HEK293 (cell line): Measurements from ENCODE around the gene PIK3CA.
"Not testable (repeated sequence)": the region's sequence is repeated elsewhere in the genome, so short reads cannot be mapped to it uniquely, and the experiment has no call there.

Source experiments
- CTCF ChIA-PET: fragments of 350-600 bp; formaldehyde crosslinking; extraction: SDS; loops from one replicate; lab custom pipeline; 2021; ENCODE audit warnings: antibody characterized with exemption; lab: Yijun Ruan, JAX
- POLR2A ChIA-PET: fragments of 300-600 bp; formaldehyde crosslinking; extraction: SDS; loops from one replicate; lab custom pipeline; 2020; ENCODE audit warnings: antibody characterized with exemption, inconsistent platforms; lab: Yijun Ruan, JAX
- H3K27ac ChIP-seq: fragments of 200-500 bp; sonication (Bioruptor generic); 2 replicates; pipeline ENCODE4 v1.5.1; 2014; ENCODE audit warnings: low read depth, low read length, control low read depth, inconsistent platforms; ENCODE audit errors: extremely low read depth
- H3K36me3 ChIP-seq, 2 experiments: fragments of 200-500 bp in 1 of 2; sonication (Bioruptor generic) in 1 of 2; 1 replicate in 1 of 2; 2 replicates in 1 of 2; pipeline ENCODE4 v1.5.1; 2014 to 2017; ENCODE audit warnings: inconsistent platforms in 2 of 2, low read length in 2 of 2; ENCODE audit not compliant: control insufficient read depth in 2 of 2, insufficient read depth in 1 of 2
- H3K4me1 ChIP-seq: fragments of 200-500 bp; sonication (Bioruptor generic); 2 replicates; pipeline ENCODE4 v1.5.1; 2014; ENCODE audit warnings: mild to moderate bottlenecking, low read length, inconsistent platforms; ENCODE audit not compliant: control insufficient read depth, insufficient read depth
- H3K4me3 ChIP-seq: 2 replicates; pipeline ENCODE4 v1.5.1; 2011; ENCODE audit warnings: low read depth, mild to moderate bottlenecking, control low read depth, low read length, moderate library complexity
- H3K9me3 ChIP-seq: fragments of 200-500 bp; sonication (Bioruptor generic); 2 replicates; pipeline ENCODE4 v1.5.1; 2014; ENCODE audit warnings: low read depth, low read length, inconsistent platforms; ENCODE audit not compliant: control insufficient read depth, insufficient read depth
- EGR2 ChIP-seq: fragments of 450-650 bp; formaldehyde crosslinking; IDR thresholded peaks from 2 replicates; pipeline ENCODE4 v1.5.1; 2016; ENCODE audit warnings: low read depth, missing biosample characterization, missing genetic modification characterization
- GLIS1 ChIP-seq: fragments of 450-650 bp; formaldehyde crosslinking; IDR thresholded peaks from 2 replicates; pipeline ENCODE4 v1.5.1; 2016; ENCODE audit warnings: missing biosample characterization, missing genetic modification characterization
- KLF1 ChIP-seq: fragments of 450-650 bp; formaldehyde crosslinking; IDR thresholded peaks from 2 replicates; pipeline ENCODE4 v1.5.1; 2016; ENCODE audit warnings: missing biosample characterization, missing genetic modification characterization
- MZF1 ChIP-seq: fragments of 450-650 bp; formaldehyde crosslinking; IDR thresholded peaks from 2 replicates; pipeline ENCODE4 v1.5.1; 2017; ENCODE audit warnings: missing biosample characterization, missing genetic modification characterization, borderline replicate concordance
- SALL2 ChIP-seq: fragments of 450-650 bp; formaldehyde crosslinking; IDR thresholded peaks from 2 replicates; pipeline ENCODE4 v1.5.0; 2017; ENCODE audit warnings: missing biosample characterization, mild to moderate bottlenecking, missing genetic modification characterization, borderline replicate concordance
- SCRT1 ChIP-seq: fragments of 450-650 bp; formaldehyde crosslinking; IDR thresholded peaks from 2 replicates; pipeline ENCODE4 v1.5.1; 2016; ENCODE audit warnings: missing biosample characterization, missing genetic modification characterization, borderline replicate concordance
- SCRT2 ChIP-seq: fragments of 450-650 bp; formaldehyde crosslinking; IDR thresholded peaks from 2 replicates; pipeline ENCODE4 v1.5.1; 2016; ENCODE audit warnings: missing biosample characterization, missing genetic modification characterization
- ZBTB17 ChIP-seq: fragments of 450-650 bp; formaldehyde crosslinking; IDR thresholded peaks from 2 replicates; pipeline ENCODE4 v1.5.1; 2016; ENCODE audit warnings: missing biosample characterization, missing genetic modification characterization
- ZFHX2 ChIP-seq: fragments of 450-650 bp; formaldehyde crosslinking; conservative IDR thresholded peaks from 2 replicates; pipeline ENCODE4 v1.5.1; 2016; ENCODE audit warnings: missing biosample characterization, missing genetic modification characterization
- ZNF140 ChIP-seq: fragments of 450-650 bp; formaldehyde crosslinking; IDR thresholded peaks from 2 replicates; pipeline ENCODE4 v1.5.1; 2016; ENCODE audit warnings: missing biosample characterization, missing genetic modification characterization
- ZNF23 ChIP-seq: fragments of 450-650 bp; formaldehyde crosslinking; IDR thresholded peaks from 2 replicates; pipeline ENCODE4 v1.5.1; 2016; ENCODE audit warnings: missing biosample characterization, missing genetic modification characterization, borderline replicate concordance
- ZNF514 ChIP-seq: fragments of 450-650 bp; formaldehyde crosslinking; IDR thresholded peaks from 2 replicates; pipeline ENCODE4 v1.5.1; 2016; ENCODE audit warnings: missing biosample characterization, missing genetic modification characterization
- ZNF558 ChIP-seq: fragments of 450-650 bp; formaldehyde crosslinking; IDR thresholded peaks from 2 replicates; pipeline ENCODE4 v1.5.1; 2016; ENCODE audit warnings: missing biosample characterization, missing genetic modification characterization
- ZNF560 ChIP-seq: fragments of 450-650 bp; formaldehyde crosslinking; IDR thresholded peaks from 2 replicates; pipeline ENCODE4 v1.5.1; 2017; ENCODE audit warnings: missing biosample characterization, missing genetic modification characterization, borderline replicate concordance
- ZNF843 ChIP-seq: fragments of 450-650 bp; formaldehyde crosslinking; IDR thresholded peaks from 2 replicates; pipeline ENCODE4 v1.5.1; 2016; ENCODE audit warnings: missing biosample characterization, missing genetic modification characterization
- TF ChIP-seq, protein P1 (sequence below): fragments of 450-650 bp; formaldehyde crosslinking; IDR thresholded peaks from 2 replicates; pipeline ENCODE4 v1.5.1; 2017; ENCODE audit warnings: missing biosample characterization, missing genetic modification characterization
- TF ChIP-seq, protein P2 (sequence below): fragments of 450-650 bp; formaldehyde crosslinking; IDR thresholded peaks from 2 replicates; pipeline ENCODE4 v1.5.1; 2016; ENCODE audit warnings: missing biosample characterization, missing genetic modification characterization
- TF ChIP-seq, protein P3 (sequence below): fragments of 450-650 bp; formaldehyde crosslinking; conservative IDR thresholded peaks from 2 replicates; pipeline ENCODE4 v1.5.1; 2016; ENCODE audit warnings: low read depth, missing biosample characterization, missing genetic modification characterization

PIK3CA gene

DNA sequence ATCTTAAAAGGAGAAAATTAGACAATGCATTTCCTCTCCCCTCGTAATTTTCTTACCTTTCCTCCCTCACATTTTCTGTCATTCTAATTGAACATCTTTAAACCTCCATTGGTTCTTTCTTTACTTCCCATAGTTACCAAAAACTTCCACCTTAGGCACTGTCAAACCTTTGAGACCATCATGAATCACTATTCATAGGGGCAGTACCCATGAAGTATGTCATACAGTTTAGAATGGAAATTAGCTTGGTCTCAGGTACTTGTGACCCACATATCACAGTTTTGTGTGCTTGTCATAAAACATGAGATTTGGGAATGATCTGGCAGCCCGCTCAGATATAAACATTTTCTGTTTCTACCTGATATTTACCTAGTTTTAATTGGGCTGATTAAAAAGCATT lies 52.6 kb downstream of the PIK3CA start (continued):
- no peak for TF ChIP-seq EGR2 (tag by site-specific recombination)
- no peak for TF ChIP-seq GLIS1 (tag by site-specific recombination)
- TF ChIP-seq, all 188 proteins: peak for 0

DNA sequence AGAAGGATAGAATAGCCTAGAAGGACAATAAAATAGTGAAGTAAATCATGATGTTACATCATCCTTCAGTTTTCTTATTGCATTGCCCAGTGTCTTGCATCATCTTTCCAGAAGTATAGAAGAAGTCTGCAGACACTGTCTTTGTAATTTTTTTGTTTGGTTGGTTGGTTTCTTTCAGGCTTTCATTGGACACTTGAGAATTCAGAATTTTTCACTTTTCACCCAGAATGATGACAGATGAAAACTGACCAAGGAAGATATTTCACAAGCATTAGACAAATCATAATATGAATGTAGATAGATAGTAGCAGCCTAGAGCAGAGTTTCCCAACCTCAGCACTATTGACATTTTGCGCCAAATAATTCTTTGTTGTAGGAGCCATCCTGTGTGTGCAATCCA lies 67.4 kb downstream of the PIK3CA start:
- CTCF ChIA-PET, H3K9me3 ChIP-seq, H3K4me1 ChIP-seq, H3K4me3 ChIP-seq, POLR2A ChIA-PET, H3K27ac ChIP-seq: not testable (repeated sequence)
- peaks cover 0 to 12% of the 10 kb centered on the region in 2 experiments; a peak in 2 of 3 replicates for H3K36me3 ChIP-seq

DNA sequence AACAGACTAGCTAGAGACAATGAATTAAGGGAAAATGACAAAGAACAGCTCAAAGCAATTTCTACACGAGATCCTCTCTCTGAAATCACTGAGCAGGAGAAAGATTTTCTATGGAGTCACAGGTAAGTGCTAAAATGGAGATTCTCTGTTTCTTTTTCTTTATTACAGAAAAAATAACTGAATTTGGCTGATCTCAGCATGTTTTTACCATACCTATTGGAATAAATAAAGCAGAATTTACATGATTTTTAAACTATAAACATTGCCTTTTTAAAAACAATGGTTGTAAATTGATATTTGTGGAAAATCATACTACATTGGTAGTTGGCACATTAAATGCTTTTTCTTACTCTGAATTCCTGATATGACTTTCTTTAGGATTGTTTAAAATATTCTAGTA lies 70.1 kb downstream of the PIK3CA start:
- POLR2A ChIA-PET, H3K4me3 ChIP-seq, H3K4me1 ChIP-seq, H3K9me3 ChIP-seq, H3K27ac ChIP-seq: not testable (repeated sequence)
- CTCF ChIA-PET = interaction anchor here (0.5 kb wide), 1 partner anchor 71 kb away, joined by 4 read pairs; no protein-coding TSS in a partner anchor
- peaks cover 0 to 10% of the 10 kb centered on the region in 2 experiments; a peak in 1 of 3 replicates for H3K36me3 ChIP-seq

DNA sequence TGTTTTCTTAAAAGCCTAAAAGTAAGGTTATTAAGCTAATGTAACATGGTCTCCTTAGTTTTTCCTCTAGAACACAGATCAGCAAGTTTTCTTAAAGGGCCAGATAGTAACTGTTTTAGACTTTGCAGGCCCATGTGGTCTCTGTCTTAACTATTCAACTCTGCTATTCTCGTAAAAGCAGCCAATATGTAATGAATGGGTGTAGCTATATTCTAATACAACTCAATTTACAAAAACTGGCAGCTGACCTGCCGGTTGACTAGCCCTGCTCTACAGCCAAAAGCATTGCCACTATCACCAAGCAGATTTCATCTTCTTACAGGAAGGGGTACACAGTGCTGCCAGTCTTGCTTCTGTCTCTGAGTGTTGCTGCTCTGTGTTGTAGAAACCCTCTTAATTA lies 75.4 kb downstream of the PIK3CA start:
- TF ChIP-seq SCRT2 (tag by site-specific recombination) (no peak), ZNF560 (tag by site-specific recombination) (no peak), ZBTB17 (no peak), ZNF514 (tag by site-specific recombination) (no peak), SALL2 (no peak), ZNF140 (tag by site-specific recombination) (no peak), ZNF23 (tag by site-specific recombination) (no peak), ZNF843 (tag by site-specific recombination) (no peak), ZFHX2 (no peak), ZNF558 (tag by site-specific recombination) (no peak), SCRT1 (no peak), KLF1 (tag by site-specific recombination) (no peak), MZF1 (no peak)
- TF ChIP-seq, protein P1, sequence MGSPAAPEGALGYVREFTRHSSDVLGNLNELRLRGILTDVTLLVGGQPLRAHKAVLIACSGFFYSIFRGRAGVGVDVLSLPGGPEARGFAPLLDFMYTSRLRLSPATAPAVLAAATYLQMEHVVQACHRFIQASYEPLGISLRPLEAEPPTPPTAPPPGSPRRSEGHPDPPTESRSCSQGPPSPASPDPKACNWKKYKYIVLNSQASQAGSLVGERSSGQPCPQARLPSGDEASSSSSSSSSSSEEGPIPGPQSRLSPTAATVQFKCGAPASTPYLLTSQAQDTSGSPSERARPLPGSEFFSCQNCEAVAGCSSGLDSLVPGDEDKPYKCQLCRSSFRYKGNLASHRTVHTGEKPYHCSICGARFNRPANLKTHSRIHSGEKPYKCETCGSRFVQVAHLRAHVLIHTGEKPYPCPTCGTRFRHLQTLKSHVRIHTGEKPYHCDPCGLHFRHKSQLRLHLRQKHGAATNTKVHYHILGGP (tag by site-specific recombination) = no peak
- TF ChIP-seq, protein P2, sequence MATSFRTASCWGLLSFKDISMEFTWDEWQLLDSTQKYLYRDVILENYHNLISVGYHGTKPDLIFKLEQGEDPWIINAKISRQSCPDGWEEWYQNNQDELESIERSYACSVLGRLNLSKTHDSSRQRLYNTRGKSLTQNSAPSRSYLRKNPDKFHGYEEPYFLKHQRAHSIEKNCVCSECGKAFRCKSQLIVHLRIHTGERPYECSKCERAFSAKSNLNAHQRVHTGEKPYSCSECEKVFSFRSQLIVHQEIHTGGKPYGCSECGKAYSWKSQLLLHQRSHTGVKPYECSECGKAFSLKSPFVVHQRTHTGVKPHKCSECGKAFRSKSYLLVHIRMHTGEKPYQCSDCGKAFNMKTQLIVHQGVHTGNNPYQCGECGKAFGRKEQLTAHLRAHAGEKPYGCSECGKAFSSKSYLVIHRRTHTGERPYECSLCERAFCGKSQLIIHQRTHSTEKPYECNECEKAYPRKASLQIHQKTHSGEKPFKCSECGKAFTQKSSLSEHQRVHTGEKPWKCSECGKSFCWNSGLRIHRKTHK (tag by site-specific recombination) = no peak
- TF ChIP-seq, protein P3, sequence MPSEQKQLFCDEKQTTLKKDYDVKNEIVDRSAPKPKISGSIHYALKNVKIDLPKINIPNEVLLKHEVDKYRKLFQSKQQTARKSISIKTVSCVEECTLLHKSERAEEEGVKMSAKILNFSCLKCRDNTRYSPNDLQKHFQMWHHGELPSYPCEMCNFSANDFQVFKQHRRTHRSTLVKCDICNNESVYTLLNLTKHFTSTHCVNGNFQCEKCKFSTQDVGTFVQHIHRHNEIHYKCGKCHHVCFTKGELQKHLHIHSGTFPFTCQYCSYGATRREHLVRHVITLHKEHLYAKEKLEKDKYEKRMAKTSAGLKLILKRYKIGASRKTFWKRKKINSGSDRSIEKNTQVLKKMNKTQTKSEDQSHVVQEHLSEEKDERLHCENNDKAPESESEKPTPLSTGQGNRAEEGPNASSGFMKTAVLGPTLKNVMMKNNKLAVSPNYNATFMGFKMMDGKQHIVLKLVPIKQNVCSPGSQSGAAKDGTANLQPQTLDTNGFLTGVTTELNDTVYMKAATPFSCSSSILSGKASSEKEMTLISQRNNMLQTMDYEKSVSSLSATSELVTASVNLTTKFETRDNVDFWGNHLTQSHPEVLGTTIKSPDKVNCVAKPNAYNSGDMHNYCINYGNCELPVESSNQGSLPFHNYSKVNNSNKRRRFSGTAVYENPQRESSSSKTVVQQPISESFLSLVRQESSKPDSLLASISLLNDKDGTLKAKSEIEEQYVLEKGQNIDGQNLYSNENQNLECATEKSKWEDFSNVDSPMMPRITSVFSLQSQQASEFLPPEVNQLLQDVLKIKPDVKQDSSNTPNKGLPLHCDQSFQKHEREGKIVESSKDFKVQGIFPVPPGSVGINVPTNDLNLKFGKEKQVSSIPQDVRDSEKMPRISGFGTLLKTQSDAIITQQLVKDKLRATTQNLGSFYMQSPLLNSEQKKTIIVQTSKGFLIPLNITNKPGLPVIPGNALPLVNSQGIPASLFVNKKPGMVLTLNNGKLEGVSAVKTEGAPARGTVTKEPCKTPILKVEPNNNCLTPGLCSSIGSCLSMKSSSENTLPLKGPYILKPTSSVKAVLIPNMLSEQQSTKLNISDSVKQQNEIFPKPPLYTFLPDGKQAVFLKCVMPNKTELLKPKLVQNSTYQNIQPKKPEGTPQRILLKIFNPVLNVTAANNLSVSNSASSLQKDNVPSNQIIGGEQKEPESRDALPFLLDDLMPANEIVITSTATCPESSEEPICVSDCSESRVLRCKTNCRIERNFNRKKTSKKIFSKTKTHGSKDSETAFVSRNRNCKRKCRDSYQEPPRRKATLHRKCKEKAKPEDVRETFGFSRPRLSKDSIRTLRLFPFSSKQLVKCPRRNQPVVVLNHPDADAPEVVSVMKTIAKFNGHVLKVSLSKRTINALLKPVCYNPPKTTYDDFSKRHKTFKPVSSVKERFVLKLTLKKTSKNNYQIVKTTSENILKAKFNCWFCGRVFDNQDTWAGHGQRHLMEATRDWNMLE (tag by site-specific recombination) = no peak
- ChIA-PET CTCF (no interaction called here), POLR2A (no interaction called here)
- peaks cover 0 to 20% of the 10 kb centered on the region in 2 experiments; a peak in 1 of 3 replicates for H3K36me3 ChIP-seq
- H3K4me3 ChIP-seq = no peak overlapping the region
- no peaks in the 10 kb centered on the region for H3K4me1 ChIP-seq
- H3K27ac ChIP-seq = no peak overlapping the region
- H3K9me3 ChIP-seq = no peaks in the 10 kb centered on the region
